Effector CD8-positive, alpha-beta T cell (primary cell): ENCODE data around the gene C1orf216.
"Not testable (repeated sequence)": the region's sequence is repeated elsewhere in the genome, so short reads cannot be mapped to it uniquely, and the experiment has no call there.

Source experiments
- DNase-seq: peaks from one replicate; lab custom pipeline; 2025; lab: John Stamatoyannopoulos, UW

Gene C1orf216

GRCh38 chr1:35706846-35707600, 11.7 kb downstream of the C1orf216 start:
- no peak for DNase-seq

DNA sequence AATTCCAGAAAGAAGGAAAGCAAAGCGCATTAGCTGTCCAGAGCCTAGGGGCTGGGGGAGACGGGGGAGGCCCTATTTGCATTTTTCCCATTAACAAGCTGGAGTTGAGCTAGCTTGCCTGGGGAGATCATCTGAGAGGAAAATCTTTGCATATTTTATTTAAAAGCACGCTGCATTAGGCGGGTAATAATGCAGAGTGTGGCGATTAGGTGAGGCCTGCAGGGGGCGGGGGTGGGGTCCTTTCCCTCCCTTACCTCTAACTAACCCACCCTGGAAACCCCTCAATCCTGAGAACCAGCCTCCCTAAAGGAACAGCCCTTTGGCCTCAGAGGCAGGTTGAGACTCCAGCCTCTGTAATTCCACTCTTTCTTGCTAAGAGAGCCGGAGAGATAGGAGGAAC, 16.2 kb downstream of the C1orf216 start:
- no peak for DNase-seq

- DNase-seq: not testable (repeated sequence)
Observed at GRCh38 chr1:35699152-35699551, 19.5 kb downstream of the C1orf216 start.

- DNase-seq: no peak
Observed at GRCh38 chr1:35692317-35692716, 26.4 kb downstream of the C1orf216 start.

DNA sequence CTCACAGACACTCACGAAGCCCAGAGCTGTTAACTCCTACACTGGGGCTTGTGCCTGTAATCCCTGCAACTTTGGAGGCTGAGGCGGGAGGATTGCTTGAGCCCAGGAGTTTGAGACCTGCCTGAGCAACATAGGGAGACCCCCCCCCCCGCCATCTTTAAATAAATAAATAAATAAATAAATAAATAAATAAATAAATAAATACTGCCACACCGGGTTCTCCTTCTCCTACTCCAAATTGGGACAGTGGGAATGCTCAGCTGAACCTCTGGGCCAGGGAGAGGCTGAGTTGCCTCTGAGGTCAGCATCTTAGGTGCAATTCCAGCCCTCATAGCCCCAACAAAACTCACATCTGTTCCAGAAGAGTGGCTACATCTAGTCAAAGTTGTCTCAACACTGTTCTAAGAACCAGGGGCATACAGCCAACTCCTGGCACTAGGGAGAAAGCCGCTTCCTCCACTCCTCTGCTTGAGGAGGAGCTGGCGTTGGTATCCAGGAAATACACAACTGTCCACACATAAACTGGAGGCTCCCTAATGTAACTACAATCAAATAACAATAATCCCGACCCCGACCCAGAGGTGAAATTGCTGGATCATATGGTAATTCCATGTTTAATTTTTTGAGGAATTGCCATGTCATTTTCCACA, 27.0 kb downstream of the C1orf216 start:
- no peak for DNase-seq

- no peak for DNase-seq
Observed at GRCh38 chr1:35691080-35691479, 27.6 kb downstream of the C1orf216 start.

GRCh38 chr1:35690103-35690502, 28.6 kb downstream of the C1orf216 start:
- DNase-seq: not testable (repeated sequence)

DNA sequence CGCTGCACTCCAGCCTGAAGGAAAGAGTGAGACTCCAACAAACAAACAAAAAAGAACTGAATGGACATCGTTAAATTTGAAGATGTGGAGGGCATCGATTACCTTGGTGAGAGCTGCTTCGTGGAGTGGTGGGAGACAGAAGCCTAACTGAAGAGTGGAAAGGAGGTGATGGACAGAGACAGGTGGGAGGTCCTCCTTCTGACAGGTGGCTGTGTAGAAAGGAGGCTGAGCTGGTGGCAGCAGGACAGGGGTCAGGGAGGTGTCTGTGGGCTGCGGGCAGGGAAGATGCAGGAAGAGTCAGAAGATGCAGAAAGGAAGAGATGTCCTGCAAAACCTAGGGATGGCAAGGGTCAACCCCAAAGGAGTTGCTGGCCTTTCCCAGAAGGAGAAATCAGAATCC, 30.5 kb downstream of the C1orf216 start:
- no peak for DNase-seq

DNA sequence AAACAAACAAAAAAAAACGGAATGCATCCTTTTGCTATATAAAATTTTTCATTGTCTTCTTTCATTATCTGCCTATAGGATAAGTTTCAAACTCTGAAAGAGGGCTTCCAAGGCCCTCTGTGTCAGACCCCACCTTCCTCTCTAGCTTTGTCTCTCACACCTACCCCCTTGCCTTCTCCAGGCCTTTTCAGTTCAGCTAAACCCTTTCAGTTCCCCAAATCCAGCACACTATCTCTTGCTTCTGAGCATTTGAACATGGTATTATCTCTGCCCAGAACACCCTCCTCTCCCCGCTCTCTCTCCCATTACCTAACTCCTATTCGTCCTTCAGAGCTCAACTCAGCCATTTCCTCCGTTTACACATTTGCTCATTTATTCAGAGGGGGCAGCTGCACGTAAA, 35.7 kb downstream of the C1orf216 start:
- DNase-seq: no peak

GRCh38 chr1:35680271-35680670, 38.4 kb downstream of the C1orf216 start:
- no peak for DNase-seq

DNA sequence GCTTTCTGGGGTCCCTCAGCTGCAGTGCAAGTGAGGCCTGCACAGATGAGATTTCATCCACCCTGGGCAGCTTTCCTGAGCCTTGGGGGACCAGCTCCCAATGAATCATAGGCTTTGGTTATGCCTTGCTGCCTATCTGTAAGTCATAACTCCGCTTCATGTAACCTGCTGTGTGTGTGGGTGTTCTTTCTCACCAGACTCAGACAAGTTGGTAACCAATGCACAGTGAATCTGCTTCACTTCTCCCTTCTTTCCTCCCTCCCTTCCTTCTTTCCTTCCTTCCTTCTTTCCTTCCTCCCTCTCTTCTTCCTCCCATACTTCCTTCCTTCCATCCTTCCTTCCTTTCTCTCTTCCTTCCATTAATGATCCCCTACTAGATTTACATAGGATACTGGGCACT, 42.9 kb downstream of the C1orf216 start:
- DNase-seq: no peak

- no peak for DNase-seq
Observed at GRCh38 chr1:35674111-35674510, 44.6 kb downstream of the C1orf216 start.

DNA sequence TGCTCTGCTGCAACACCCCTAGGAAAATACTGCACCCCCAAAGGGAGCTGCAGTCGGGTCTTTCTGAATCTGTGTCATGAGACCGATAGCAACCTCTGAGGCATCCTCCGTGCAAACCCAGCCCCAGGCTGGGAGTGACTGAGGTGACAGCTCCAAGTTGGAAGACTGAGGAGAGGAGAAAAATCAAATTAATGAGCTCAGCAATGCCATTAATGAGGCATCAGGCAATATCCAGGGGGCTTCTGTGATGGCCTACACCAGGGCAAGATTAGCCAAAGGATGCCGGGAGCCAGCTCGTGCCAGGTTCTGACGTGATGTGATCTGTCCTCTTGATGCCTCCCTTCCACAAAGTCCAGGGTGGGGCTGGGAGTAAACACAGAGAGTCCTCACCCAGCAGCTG, 46.6 kb downstream of the C1orf216 start:
- DNase-seq: no peak

DNA sequence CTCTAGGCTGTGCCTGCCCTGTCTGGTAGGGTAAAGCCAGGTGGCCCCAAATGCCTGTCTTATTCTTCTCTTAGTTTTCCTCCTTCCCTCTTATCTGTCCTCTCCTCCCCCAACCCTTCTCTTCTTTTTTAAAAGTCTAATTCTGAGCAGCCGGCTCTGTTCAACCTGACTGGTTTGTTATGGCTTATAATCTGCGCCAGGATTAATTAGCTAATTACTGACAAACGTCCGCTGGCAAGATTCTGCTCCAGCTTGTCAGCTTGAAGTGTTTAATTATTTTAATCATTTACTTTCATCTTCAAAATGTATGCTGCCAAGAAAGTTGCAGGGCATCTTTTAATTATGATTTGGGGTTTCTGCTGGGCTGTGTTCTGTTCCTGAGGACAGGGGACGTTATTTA, 50.2 kb downstream of the C1orf216 start:
- no peak for DNase-seq

- no peak for DNase-seq
Observed at GRCh38 chr1:35666916-35667315, 51.8 kb downstream of the C1orf216 start.

GRCh38 chr1:35666216-35666615, 52.5 kb downstream of the C1orf216 start:
- DNase-seq: no peak
